BJ (cell line): ENCODE measurements around the gene GALE. TPM values are rescaled to one million over a fixed set of nuclear protein-coding genes. Genes with fewer than 3 reads are reported as not detected.

ENCODE experiments used
- CTCF ChIA-PET: fragments of 350-600 bp; formaldehyde crosslinking; extraction: SDS; loops from one replicate; lab custom pipeline; 2021; ENCODE audit warnings: antibody characterized with exemption, inconsistent platforms; lab: Yijun Ruan, JAX
- POLR2A ChIA-PET: fragments of 300-600 bp; sonication (Branson Sonifier 250); formaldehyde crosslinking; extraction: SDS; loops from one replicate; lab custom pipeline; 2021; ENCODE audit warnings: antibody characterized with exemption; lab: Charles Lee
- DNase-seq: peaks from one replicate; pipeline ENCODE4 v3.0.0-alpha.2; 2011; ENCODE audit warnings: low read depth
- H3K27me3 ChIP-seq: 2 replicates; pipeline ENCODE4 v1.6.0; 2011; ENCODE audit warnings: low read length; ENCODE audit not compliant: control insufficient read depth, insufficient read depth
- H3K36me3 ChIP-seq: 2 replicates; pipeline ENCODE4 v1.5.1; 2011; ENCODE audit warnings: low read length; ENCODE audit not compliant: control insufficient read depth, insufficient read depth
- H3K4me3 ChIP-seq: 2 replicates; pipeline ENCODE4 v1.5.1; 2011; ENCODE audit warnings: low read depth, mild to moderate bottlenecking, control low read depth, low read length
- CTCF ChIP-seq: IDR thresholded peaks from 2 replicates; pipeline ENCODE4 v1.5.1; 2011; ENCODE audit warnings: low read depth, mild to moderate bottlenecking, control low read depth, inconsistent platforms, low read length, moderate library complexity; ENCODE audit not compliant: insufficient read depth
- polyA plus RNA-seq: library from polyadenylated mRNA; depleted of rRNA; stranded (reverse); fragments of >200 nt; gene quantifications from 2 replicates; pipeline ENCODE4 v1.2.3, GENCODE V29; 2011; rRNA removed

The GALE gene
- polyA plus RNA-seq, 1 experiment: 36.1 TPM

GRCh38 chr1:23748016-23748415, 52.5 kb downstream of the GALE start:
- no peak for TF ChIP-seq CTCF
- ChIA-PET CTCF (interaction anchor here (1.1 to 1.7 kb wide), 3 partner anchors 16 to 90 kb away, joined by 3 to 4 read pairs (median 3); no protein-coding TSS in a partner anchor), POLR2A (no interaction called here)

More at GRCh38 chr1:23748016-23748415, 52.5 kb downstream of the GALE start:
- peaks cover 14% of the 10 kb centered on the region for H3K36me3 ChIP-seq
- no peak for DNase-seq
- H3K27me3 ChIP-seq: no peaks in the 10 kb centered on the region
- H3K4me3 ChIP-seq: no peak overlapping the region

Other genes with a start within 250 kb of the GALE start
- 230 and 379 TPM in 2 replicates for gene ID3, start 241.3 kb downstream of the GALE start, polyA plus RNA-seq
- 1,288 and 1,806 TPM in 2 replicates for gene RPL11, start 108.9 kb downstream of the GALE start, polyA plus RNA-seq
- gene ELOA, start 57.3 kb downstream of the GALE start, polyA plus RNA-seq: 21.5 and 24.5 TPM in 2 replicates
- gene PITHD1, start 22.3 kb downstream of the GALE start, polyA plus RNA-seq: 33.7 and 35.2 TPM in 2 replicates
- 31.3 and 51.9 TPM in 2 replicates for gene LYPLA2, start 9.6 kb downstream of the GALE start, polyA plus RNA-seq
- gene HMGCL, start 24.7 kb upstream of the GALE start, polyA plus RNA-seq: 38.4 and 41.7 TPM in 2 replicates
- gene FUCA1, start 67.5 kb upstream of the GALE start, polyA plus RNA-seq: 12.5 and 22.8 TPM in 2 replicates
- not detected in 2 replicates for gene CNR2, start 112.6 kb upstream of the GALE start, polyA plus RNA-seq
- gene PNRC2, start 159.1 kb upstream of the GALE start, polyA plus RNA-seq: 30.0 and 51.1 TPM in 2 replicates
- gene SRSF10, start 179.6 kb upstream of the GALE start, polyA plus RNA-seq: 55.1 and 97.8 TPM in 2 replicates